ENCODE results near the gene KCNMA1.
"Not testable (repeated sequence)": the region's sequence is repeated elsewhere in the genome, so short reads cannot be mapped to it uniquely, and the experiment has no call there.

The KCNMA1 gene

DNA sequence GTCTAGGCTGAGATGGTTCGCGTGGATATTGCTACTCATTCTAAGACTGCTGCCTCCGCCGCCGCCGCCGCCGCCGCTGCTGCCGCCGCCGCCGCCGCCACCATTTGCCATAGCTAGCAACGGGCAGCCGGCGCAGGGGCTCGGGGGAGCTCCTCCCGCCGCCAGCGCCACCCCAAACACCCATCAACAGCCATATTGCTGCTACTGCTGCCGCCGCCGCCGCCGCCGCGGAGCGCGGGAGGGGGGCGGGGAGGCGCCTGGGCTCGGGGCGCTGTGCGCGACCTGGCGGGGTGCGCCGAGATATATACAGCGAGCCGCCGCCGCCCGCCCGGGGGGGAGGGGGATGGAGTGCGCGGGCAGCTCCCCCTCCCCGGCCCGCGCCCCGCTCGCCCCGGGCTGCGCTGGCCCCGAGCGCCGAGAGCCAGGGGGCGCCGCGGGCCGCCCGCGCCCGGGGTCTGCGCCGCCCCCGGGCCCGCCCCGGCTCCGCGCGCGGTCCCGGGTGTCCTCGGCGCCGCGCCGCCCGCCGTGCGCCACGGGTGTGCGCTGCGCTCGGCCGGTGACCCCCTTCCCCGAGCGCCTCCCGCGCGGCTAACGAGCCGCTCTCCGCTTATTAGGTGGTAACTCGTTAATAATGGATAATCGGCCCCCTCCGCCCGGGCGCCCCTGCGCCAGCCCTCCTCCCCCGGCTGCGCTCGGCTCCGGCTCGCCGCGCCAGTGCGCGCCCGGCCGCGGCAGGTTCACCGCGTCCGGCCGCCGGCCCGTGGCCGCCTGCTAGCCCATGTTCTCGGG lies at the start of gene KCNMA1:
Gene KCNMA1 (minus strand): TSS at position 277 of the 789 bp plus-strand sequence.
- no peak for DNase-seq (ENCODE audit: low read depth)

DNA sequence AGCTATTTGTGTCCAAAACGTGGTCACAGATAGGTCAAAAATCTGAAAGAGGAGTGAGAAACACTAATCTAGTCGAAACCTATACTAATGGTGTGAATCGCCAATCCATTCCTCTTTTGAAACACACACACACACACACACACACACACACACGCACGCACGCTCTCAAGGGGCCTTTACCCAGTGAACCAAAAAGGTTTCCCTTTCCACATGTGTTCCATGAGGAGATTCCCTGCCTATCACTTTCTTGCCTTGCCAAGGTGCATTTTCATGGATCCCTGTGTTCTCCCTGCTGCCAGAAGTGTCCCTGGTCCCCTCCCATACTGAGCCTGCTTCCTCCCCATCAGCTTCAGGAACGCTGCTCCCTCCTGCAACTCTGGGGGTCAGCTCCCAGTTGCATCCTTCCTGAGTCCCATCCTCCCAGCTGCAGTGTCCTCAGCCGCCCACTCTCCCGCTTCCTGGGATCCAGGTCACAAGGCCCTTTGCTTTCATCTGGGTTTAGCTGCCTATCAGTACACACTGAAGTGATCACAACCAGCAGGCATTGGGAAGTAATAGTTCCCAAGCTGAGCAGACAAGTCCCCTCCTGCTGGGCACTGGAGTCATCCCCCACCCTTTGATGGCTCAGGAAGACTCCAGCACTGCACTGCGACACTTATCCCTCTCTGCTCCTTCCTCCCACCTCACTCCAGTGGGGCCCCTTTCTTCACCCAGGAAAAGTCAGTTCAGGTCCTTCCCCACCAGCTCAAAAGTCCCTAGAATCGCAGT lies 49.2 kb upstream of the KCNMA1 start:
- no peak for DNase-seq (ENCODE audit: low read depth)

DNA sequence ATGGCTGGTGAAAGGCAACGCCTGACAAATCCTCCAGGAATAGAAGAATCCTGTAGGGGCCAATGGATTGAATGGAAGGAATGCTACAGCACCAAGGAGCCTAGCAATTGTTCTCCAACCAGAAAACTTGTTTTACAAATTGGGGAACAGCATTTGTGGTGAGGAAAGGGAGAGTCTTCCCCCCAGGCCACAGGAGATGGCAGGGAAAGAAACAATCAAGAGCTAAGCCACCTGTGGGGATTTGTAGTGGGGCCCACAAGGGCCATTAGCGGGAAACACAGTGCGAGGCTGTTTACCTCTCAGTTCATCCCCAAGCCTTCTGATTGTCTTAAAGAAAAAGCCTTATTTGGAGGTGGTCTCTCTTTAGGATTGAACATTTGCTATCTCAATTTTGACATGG lies 48.5 kb upstream of the KCNMA1 start:
- no peak for DNase-seq (ENCODE audit: low read depth)

DNA sequence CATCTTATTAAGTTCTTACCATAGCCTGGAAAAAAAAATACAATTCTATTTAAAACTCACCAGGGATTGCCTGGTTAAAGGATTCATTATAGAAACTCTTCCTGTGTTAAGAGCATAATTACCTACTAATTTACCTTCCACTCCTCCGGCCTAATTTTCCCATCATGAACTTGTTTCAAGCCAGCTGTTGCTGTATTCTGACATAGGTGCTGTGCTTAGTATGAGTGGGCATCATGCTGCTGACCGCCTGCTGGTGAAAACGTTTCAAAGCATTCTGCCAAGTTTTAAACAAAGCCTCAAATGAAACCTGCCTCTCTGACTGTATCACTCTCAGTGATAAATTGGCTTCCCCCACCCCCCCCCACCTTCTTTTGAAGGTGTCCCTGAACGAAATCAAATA lies 47.8 kb upstream of the KCNMA1 start:
- no peak for DNase-seq (ENCODE audit: low read depth)

DNA sequence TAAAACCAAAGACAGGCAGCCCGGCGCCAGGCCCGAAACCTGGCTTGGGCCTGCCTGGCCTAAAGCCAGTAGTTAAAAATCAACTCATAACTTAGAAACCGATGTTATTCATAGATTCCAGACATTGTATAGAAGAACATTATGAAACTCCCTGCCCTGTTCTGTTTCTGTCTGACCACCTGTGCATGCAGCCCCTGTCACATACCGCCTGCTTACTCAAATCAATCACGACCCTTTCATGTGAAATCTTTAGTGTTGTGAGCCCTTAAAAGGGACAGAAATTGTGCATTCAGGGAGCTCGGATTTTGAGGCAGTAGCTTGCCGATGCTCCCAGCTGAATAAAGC lies 45.5 kb upstream of the KCNMA1 start:
- DNase-seq (ENCODE audit: low read depth), result not testable (repeated sequence)

GRCh38 chr10:77682393-77683087 lies 44.9 kb upstream of the KCNMA1 start:
- DNase-seq (ENCODE audit: low read depth), result no peak

DNA sequence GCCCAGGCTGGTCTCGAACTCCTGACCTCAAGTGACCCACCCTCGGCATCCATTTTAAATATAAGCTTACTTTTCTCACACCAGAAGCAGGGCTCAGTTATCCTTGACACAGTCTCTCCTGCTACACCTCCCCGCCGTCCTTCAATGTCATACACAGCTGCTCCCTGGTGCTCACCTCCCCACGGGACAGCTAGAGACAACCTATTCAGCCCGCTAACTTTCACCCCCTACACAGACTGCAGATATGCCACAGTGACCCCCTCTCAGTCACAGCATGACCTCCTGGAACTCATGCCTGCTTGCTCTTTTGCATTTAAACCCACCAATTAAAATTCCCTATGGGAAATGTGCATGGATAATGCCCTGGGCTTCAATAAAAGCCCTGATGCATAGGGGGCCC lies 44.2 kb upstream of the KCNMA1 start:
- DNase-seq (ENCODE audit: low read depth), result no peak

DNA sequence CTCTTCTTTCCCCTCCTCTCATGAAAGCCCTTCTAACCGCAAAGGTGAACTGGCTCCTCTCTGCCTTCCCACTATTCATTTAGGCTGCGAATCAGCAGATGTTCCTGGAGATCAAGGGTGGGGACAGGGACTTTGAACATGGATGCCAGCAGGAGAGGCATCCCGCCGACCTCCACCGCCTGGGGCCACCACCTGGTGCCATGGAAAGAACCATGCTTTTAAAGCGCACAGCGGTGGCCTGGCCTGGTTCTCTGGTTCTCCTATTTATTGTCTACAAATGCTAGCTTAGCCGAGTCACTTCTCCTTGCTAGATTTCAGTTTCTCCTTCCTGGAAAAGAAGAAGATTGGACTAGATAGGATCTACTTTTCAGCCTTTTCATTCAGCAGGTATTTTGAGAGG lies 43.2 kb upstream of the KCNMA1 start:
- DNase-seq (ENCODE audit: low read depth), result no peak

- no peak for DNase-seq (ENCODE audit: low read depth)
Observed at GRCh38 chr10:77680065-77680464, 42.5 kb upstream of the KCNMA1 start.

DNA sequence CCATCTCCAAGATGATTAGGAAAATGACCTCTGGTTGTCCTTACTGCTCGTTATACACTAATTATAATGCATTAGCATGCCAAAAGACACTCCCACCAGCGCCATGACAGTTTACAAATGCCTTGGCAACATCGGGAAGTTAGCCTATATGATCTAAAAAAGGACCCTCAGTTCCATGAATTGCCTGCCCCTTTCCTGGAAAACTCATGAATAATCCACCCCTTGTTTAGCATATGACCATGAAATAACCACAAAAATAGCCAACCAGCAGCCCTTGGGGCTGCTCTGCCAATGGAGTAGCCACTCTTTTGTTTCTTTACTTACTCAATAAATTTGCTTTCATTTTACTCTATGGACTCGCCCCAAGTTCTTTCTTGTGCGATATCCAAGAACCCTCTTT lies 41.6 kb upstream of the KCNMA1 start:
- DNase-seq (ENCODE audit: low read depth), result no peak

DNA sequence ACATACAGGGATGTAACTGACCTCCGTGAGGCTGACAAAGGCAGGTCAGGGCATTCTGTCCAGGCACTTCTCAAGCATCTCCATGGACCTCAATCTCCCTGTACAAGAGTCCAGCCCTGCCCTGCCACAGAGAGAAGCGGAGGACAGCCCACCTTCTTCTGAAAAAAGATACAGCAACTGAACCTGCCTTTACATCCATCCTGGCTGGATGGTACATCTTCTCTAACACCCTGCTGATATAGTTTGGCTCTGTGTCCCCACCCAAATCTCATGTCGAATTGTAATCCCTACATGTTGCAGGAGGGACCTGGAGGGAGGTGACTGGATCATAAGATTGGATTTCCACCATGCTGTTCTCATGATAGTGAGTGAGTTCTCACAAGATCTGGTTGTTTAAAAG lies 40.5 kb upstream of the KCNMA1 start:
- no peak for DNase-seq (ENCODE audit: low read depth)

- no peak for DNase-seq (ENCODE audit: low read depth)
Observed at GRCh38 chr10:77675347-77675746, 37.7 kb upstream of the KCNMA1 start.

DNA sequence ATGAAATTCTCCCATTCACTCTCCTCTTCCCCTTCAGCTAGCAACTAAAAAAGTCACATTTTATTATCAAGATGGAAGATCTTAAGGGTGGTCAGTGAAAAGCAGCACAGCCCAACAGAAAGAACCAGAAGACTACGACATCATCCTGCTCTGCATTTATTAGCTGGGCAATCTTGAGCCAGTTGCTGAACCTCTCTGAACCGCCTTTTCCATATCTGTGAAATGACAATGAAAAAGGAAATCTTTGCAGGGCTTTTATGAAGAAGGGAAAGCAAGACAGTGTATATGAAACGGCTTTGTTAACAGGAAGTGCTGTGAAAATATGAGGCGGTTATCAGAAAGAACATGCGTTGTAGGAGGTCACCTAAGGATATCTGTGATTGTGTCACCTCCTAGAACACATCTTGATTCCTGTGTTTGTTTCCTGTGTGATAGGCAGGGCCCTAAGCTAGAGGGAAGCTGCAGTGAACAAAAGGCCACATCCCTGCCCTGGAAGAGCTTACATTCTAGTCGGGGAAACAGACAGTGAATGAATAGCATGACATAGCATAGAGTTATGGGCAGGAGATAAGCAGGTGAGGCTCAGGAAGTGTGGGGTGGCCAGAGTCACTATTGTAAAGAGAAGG lies 36.0 kb upstream of the KCNMA1 start:
- no peak for DNase-seq (ENCODE audit: low read depth)

- no peak for DNase-seq (ENCODE audit: low read depth)
Observed at GRCh38 chr10:77673101-77673500, 35.5 kb upstream of the KCNMA1 start.

DNA sequence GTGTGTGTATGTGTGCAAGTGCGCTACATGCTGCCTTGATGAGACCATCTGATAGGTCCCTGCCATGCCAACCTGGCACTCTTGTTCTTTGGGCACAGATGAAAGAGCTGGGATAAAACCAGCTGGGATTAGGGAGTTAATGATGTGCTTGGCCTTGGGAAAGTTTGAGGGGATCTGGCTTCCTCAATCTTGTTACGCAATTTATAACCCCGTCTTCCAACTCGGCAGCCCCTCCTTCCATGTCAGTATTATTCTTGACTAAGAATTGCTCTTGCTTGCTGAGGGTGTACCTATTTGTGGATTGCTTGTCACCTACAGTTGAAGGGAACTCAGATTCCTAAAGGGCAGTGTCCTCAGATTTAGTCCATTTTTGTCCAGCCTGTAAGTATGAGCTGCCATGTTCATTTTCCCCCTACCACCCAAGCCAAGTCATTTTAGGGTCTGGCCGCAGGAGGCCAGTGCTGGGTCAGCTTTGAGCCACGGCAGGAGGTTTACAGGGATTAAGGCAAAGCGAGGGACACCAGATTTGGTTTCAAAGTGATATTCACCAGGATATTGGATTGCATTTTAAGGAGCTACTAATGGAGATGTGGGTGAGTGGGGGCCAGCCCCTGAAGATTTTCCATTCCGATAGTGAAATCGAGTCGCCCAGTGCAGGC lies 34.1 kb upstream of the KCNMA1 start:
- no peak for DNase-seq (ENCODE audit: low read depth)

GRCh38 chr10:77670817-77671443 lies 33.3 kb upstream of the KCNMA1 start:
- no peak for DNase-seq (ENCODE audit: low read depth)

DNA sequence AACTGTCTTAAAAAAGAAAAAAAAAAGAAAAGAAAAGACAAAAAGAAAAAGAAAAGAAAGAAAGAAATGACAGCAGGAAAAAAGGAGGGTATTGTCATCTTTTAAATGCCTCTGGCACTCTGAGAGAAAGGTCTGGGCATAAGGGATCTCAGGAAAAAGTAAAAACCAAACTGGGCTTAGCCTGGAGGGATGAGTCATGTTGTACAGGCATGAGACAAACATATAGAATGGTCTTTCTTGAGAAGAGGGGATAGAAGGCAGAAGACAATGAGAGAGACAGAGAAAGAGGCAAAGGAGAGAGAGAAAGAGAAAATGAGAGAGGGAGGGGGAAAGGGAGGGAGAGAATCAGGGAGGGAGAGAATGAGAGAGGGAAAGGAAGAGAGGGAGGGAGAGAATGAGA lies 32.3 kb upstream of the KCNMA1 start:
- no peak for DNase-seq (ENCODE audit: low read depth)

DNA sequence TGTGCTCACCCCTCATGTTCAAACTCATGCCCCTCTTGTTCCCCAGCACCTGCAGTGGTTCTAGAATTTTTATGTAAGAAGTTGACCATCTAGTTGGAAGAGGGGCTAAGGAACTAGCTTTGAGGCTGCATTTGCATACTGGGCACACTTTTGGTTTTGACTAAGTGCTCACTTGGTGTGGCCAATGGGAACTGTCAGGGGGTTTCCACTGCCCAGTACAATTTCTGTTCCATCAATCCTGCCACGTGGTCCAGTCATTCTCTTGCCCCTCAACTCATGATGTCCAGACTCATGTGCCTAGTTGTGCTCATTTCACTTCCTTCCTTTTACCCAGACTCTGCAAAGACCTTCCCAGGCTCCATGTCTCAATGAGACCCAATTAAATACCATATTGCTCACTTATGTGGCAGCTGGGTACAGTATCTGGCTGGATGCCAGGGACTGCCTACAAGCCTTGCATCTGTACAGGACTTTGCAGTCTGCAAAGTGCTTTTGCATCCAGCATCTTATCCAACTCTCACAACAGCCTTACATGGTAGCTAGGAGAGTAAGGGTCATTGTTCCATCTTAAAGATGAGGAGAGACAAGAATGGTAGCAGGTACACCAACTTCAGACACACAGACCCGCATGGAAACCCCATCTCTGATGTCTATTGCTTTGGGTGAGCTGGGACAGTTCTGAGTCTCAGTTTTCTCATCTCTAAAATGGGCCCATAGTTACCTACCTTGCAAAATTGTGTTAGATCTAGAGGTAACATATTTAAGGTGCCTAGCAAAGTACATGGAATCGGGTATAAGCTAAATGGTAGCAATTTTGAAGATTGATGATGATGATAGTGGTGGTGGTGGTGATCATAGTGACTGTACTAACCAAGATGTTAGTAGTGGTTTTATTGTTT lies 30.1 kb upstream of the KCNMA1 start:
- no peak for DNase-seq (ENCODE audit: low read depth)

DNA sequence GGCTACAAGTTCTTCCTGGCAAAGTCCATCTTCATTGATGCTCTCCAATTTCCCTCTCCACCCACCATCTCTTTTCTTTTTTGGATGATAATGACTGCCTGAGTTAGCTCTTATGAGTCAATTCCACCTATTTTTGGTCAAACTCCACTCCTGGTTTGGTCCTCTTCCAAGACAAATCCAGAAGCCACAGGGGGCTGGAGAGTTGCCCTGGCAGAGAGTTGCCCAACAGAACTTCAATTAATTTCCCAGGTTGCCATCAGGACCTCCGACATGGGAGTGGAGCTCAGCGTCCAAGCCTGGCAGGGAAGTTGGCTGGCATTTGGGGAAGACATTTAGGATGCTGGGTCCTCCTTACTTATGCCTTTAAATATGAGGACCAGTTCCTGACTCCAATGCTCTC lies 29.2 kb upstream of the KCNMA1 start:
- DNase-seq (ENCODE audit: low read depth), result no peak

DNA sequence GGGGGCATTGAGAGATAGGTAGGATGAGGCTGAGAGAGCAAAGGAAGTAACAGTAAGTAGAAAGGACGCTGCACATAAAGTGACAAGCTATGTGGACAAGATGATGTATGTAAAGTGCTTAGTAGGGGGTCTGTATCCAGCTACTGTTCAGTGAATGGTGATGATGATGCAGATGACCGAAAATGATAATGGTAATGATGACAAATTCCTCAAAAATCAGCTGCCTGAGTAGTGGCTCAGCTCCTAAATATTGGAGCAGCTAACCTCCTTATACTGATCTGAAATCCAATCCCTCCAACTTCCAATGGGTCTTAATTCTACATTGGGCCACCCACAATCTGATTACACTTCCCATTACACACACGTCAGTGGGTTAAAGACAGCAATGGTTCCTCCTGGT lies 27.1 kb upstream of the KCNMA1 start:
- DNase-seq (ENCODE audit: low read depth), result no peak

GRCh38 chr10:77664008-77664407 lies 26.4 kb upstream of the KCNMA1 start:
- no peak for DNase-seq (ENCODE audit: low read depth)

Measured in activated T-helper 9 cell treated with anti-CD3 and anti-CD28 coated beads, Interleukin-2, amount 50 U/mL, for 16 hours (primary cell).